Osteoblast (primary cell): ENCODE measurements around the gene MUC2. TPM values are rescaled to one million over a fixed set of nuclear protein-coding genes. Genes with fewer than 3 reads are reported as not detected.

ENCODE experiments used
- DNase-seq: peaks from one replicate; pipeline ENCODE4 v3.0.0; 2011; ENCODE audit warnings: low spot score, mixed read lengths; ENCODE audit not compliant: insufficient read length; ENCODE audit errors: missing footprints
- H2AFZ ChIP-seq: 2 replicates; pipeline ENCODE4 v1.6.0; 2011; ENCODE audit warnings: mild to moderate bottlenecking, low read length
- H3K27ac ChIP-seq: 2 replicates; pipeline ENCODE4 v1.5.1; 2011; ENCODE audit warnings: mild to moderate bottlenecking, low read depth, low read length, moderate library complexity
- H3K27me3 ChIP-seq: 2 replicates; pipeline ENCODE4 v1.6.0; 2012; ENCODE audit warnings: mild to moderate bottlenecking, control low read depth, inconsistent platforms, low read length, moderate library complexity; ENCODE audit not compliant: insufficient read depth
- H3K36me3 ChIP-seq: 2 replicates; pipeline ENCODE4 v1.5.1; 2011; ENCODE audit warnings: mild to moderate bottlenecking, low read length, control low read depth, moderate library complexity; ENCODE audit not compliant: insufficient read depth
- H3K4me1 ChIP-seq: 2 replicates; pipeline ENCODE4 v1.5.1; 2011; ENCODE audit warnings: mild to moderate bottlenecking, low read length, control low read depth, moderate library complexity; ENCODE audit not compliant: insufficient read depth
- H3K4me2 ChIP-seq: 2 replicates; pipeline ENCODE4 v1.6.0; 2011; ENCODE audit warnings: mild to moderate bottlenecking, low read length; ENCODE audit not compliant: insufficient read depth
- H3K4me3 ChIP-seq: fragments of 200-600 bp; sonication (generic); 3 replicates; pipeline ENCODE4 v1.5.1; 2012; ENCODE audit warnings: mild to moderate bottlenecking, low read length, inconsistent platforms; ENCODE audit not compliant: insufficient read depth
- H3K79me2 ChIP-seq: 2 replicates; pipeline ENCODE4 v1.6.0; 2012; ENCODE audit warnings: mild to moderate bottlenecking, low read length, control low read depth, inconsistent platforms; ENCODE audit not compliant: insufficient read depth
- H3K9me3 ChIP-seq: 2 replicates; pipeline ENCODE4 v1.5.1; 2011; ENCODE audit warnings: low read depth, low read length, control low read depth
- H4K20me1 ChIP-seq: 2 replicates; pipeline ENCODE4 v1.6.0; 2012; ENCODE audit warnings: mild to moderate bottlenecking, low read length, control low read depth; ENCODE audit not compliant: insufficient read depth
- total RNA-seq: library from RNA; depleted of rRNA; stranded (reverse); fragments of >200 nt; gene quantifications from 2 replicates; pipeline ENCODE4 v1.2.3, GENCODE V29; 2012
- TF ChIP-seq, protein P1 (sequence below): IDR thresholded peaks from 2 replicates; pipeline ENCODE4 v1.5.1; 2011; ENCODE audit warnings: mild to moderate bottlenecking, low read depth, low read length, moderate library complexity; ENCODE audit errors: extremely low read depth

Gene MUC2
- total RNA-seq, 1 donor = not detected

DNA sequence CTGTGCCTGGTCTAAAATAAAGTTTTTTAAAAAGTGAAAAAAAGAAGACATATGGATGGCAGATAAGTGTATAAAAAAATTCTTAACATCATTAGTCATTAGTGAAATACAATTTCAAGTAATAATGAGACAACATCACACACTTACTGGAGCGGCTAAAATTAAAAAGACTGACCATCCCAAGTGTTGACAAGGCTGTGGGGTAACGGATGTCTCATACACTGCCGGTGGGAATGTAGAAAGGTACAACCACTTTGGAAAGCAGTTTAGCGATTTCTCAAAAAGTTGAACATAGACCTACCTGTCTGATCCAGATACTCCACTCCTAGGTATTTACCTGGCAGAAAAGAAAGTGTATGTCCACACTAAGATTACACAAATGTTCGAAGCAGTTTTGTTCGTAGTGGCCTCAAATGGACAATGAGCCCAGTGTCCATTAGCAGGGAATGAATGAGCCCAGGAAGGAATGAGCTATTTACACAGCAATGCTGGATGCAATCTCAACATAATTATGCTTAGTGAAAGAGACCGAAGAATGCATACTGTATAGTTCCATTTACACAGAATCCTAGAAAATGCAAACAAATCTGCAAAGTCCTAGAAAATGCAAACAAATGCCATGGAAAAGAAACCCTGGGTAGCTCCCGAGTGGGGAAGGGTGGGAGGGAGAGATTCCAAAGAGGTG, 6.7 kb upstream of the MUC2 start:
- peak; percentile 55 for DNase-seq
- H3K4me2 ChIP-seq = no peak overlapping the region
- no peak overlapping the region for H3K4me3 ChIP-seq
- no peak overlapping the region for H2AFZ ChIP-seq
- no peaks in the 10 kb centered on the region for H3K4me1 ChIP-seq
- peaks cover 20% of the 10 kb centered on the region for H3K27me3 ChIP-seq
- H4K20me1 ChIP-seq = no peaks in the 10 kb centered on the region
- no peaks in the 10 kb centered on the region for H3K9me3 ChIP-seq
- H3K36me3 ChIP-seq = no peaks in the 10 kb centered on the region
- TF ChIP-seq, protein P1, sequence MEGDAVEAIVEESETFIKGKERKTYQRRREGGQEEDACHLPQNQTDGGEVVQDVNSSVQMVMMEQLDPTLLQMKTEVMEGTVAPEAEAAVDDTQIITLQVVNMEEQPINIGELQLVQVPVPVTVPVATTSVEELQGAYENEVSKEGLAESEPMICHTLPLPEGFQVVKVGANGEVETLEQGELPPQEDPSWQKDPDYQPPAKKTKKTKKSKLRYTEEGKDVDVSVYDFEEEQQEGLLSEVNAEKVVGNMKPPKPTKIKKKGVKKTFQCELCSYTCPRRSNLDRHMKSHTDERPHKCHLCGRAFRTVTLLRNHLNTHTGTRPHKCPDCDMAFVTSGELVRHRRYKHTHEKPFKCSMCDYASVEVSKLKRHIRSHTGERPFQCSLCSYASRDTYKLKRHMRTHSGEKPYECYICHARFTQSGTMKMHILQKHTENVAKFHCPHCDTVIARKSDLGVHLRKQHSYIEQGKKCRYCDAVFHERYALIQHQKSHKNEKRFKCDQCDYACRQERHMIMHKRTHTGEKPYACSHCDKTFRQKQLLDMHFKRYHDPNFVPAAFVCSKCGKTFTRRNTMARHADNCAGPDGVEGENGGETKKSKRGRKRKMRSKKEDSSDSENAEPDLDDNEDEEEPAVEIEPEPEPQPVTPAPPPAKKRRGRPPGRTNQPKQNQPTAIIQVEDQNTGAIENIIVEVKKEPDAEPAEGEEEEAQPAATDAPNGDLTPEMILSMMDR = no peak
- no peak overlapping the region for H3K27ac ChIP-seq
- H3K79me2 ChIP-seq = no peaks in the 10 kb centered on the region

DNA sequence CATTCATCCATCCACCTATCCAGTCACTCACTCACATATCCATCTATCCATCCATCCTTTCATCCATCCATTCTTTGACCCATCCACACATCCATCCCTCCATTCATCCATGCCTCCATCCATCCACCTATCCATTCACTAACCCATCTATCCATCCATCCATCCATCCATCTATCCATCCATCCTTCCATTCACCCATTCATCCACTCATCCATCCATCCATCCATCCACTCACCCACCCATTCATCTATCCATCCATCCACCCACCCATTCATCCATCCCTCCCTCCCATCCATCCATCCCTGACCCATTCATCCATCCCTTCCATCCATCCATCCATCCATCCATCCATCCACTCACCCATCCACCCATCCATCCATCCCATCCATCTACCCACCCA, 4.9 kb upstream of the MUC2 start:
- DNase-seq = no peak
- H2AFZ ChIP-seq = no peak overlapping the region
- no peaks in the 10 kb centered on the region for H3K79me2 ChIP-seq
- TF ChIP-seq, protein P1 = no peak
- no peaks in the 10 kb centered on the region for H4K20me1 ChIP-seq
- peaks cover 20% of the 10 kb centered on the region for H3K27me3 ChIP-seq
- no peak overlapping the region for H3K27ac ChIP-seq
- H3K4me2 ChIP-seq = no peak overlapping the region
- no peaks in the 10 kb centered on the region for H3K36me3 ChIP-seq
- H3K4me1 ChIP-seq = peaks cover 3% of the 10 kb centered on the region
- no peaks in the 10 kb centered on the region for H3K9me3 ChIP-seq
- H3K4me3 ChIP-seq = no peak overlapping the region

DNA sequence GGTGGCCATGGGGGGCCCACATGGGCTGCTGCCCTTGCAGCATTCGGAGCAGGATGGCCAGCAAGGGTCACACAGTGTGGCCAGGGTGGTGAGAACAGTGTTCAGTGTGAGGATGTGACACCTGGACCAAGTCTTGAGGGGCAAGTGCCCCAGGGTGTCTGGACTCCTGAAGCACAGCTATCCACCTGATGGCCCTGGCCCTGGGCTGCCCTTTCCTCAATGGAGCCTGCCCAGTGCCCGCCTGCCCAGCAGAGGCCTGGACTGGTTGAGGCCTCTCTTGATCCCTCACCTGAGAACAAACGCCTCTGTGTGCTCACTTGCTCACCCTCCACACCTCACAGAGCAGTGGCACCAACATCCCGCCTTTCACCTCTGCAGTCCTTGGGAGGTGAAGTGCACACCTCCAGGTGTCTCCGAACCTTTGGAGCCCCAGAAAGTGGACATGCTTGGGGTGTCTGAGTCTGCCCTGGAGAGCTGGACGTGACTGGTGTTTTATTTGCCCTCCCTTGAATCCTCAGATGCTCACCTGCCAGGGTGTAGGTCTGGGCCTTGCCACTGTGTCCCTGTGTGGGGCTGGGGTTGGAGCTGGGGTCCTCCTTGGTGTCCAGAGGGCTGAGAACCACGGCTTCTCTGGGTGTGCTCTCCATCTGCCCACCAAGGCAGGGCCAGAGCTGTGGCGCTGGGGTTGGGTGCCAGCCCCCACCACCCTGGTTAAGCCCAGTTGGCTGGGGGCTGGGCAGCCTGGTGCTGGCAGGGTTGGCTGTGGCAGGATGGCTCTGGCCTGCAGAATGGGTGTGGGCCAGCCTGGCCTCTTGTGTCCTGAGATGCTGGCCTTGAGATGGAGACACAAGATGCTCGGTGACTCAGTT, 3.8 kb upstream of the MUC2 start:
- no peaks in the 10 kb centered on the region for H3K79me2 ChIP-seq
- peak; percentile 89 for DNase-seq
- TF ChIP-seq, protein P1 = no peak
- no peaks in the 10 kb centered on the region for H3K36me3 ChIP-seq
- peaks cover 3% of the 10 kb centered on the region for H3K4me1 ChIP-seq
- no peak overlapping the region for H3K27ac ChIP-seq
- no peak overlapping the region for H2AFZ ChIP-seq
- no peaks in the 10 kb centered on the region for H4K20me1 ChIP-seq
- no peaks in the 10 kb centered on the region for H3K9me3 ChIP-seq
- H3K4me2 ChIP-seq = no peak overlapping the region
- H3K4me3 ChIP-seq = no peak overlapping the region
- peaks cover 20% of the 10 kb centered on the region for H3K27me3 ChIP-seq

DNA sequence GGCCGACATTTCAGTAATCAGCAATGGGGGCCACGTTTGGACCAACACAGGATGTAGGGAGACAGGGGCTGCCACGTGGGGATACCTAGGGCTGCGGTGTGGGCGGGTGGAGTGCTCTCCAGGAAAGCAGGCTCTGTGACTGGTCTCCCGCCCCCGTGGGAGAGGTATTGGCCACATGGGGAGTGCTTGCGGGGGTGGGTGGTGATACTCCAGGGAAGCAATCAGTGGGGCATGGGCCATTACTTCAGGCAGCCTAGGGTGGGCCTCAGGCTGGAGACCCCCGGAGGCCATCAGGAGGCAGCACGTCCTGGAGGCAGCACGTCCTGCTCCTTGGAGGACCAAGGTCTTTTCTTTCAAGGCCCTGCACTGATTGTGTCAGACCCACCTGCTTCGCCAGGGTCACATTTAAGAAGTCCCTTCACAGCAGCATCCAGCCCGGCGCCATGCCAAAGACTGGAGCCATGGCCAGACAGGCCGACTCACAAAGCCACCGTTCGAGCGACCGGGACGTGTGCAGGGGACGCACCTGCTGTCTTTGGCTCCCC, 3.0 kb upstream of the MUC2 start:
- no peaks in the 10 kb centered on the region for H3K36me3 ChIP-seq
- TF ChIP-seq, protein P1 = no peak
- H2AFZ ChIP-seq = no peak overlapping the region
- H3K27ac ChIP-seq = no peak overlapping the region
- no peaks in the 10 kb centered on the region for H3K79me2 ChIP-seq
- no peak overlapping the region for H3K4me3 ChIP-seq
- no peaks in the 10 kb centered on the region for H3K9me3 ChIP-seq
- no peaks in the 10 kb centered on the region for H4K20me1 ChIP-seq
- peaks cover 3% of the 10 kb centered on the region for H3K4me1 ChIP-seq
- H3K27me3 ChIP-seq = peaks cover 15% of the 10 kb centered on the region
- DNase-seq = peak; percentile 77
- no peak overlapping the region for H3K4me2 ChIP-seq
